GM23248 (cell line): ENCODE results near the gene SLC7A1.

ENCODE experiments used
- EZH2 ChIP-seq: fragments of 200-600 bp; sonication (generic); IDR thresholded peaks from 2 replicates; pipeline ENCODE4 v1.6.1; 2018; ENCODE audit warnings: antibody characterized with exemption, mild to moderate bottlenecking; ENCODE audit not compliant: insufficient read depth, poor library complexity, severe bottlenecking
- EZH2phosphoT487 ChIP-seq: fragments of 200-600 bp; sonication (generic); IDR thresholded peaks from 2 replicates; pipeline ENCODE4 v1.6.1; 2018; ENCODE audit warnings: antibody characterized with exemption, moderate library complexity, mild to moderate bottlenecking, low read depth; ENCODE audit not compliant: insufficient read depth

DNA sequence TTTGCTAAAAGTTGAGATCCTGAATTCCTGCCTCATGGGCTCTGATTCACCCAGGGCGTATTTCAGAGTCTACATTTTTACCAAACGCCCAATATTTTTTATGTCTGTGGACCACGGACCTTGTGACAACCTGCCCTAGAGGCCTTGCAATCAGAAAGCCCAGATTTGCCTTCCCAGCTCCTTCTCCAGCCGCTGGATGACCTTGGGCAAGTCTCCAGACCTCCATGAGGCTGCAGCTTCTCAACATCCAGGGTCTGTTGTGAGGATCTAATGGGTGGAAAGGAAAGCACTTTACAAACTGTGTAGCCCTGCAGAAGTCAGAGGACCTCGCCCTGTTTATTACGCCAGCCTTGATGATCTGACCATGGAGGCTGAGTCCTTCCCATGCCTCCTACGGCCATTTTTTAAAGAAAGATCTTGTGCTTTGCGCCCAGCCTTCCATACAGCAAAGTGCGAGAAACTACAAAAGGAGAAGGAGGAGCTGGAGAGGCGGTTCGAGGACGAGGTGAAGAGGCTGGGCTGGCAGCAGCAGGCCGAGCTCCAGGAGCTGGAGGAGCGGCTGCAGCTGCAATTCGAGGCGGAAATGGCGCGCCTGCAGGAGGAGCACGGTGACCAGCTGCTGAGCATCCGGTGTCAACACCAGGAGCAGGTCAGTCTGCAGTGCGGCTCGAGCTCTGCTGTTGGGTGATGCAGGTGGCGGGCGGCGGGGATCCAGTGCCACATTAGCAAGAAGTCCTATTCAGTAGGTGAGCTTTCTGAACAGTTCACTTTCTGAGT is 115.6 kb downstream of the SLC7A1 start:
- TF ChIP-seq EZH2 (no peak), EZH2phosphoT487 (no peak)
